GM18861 (cell line): Measurements from ENCODE around the gene CEP250.
"Not testable (repeated sequence)": the region's sequence is repeated elsewhere in the genome, so short reads cannot be mapped to it uniquely, and the experiment has no call there.

Source experiments
- ATAC-seq: cut with Tn5 transposase; IDR thresholded peaks from one replicate; pipeline ENCODE4 v1.9.1; 2021; ENCODE audit not compliant: unreplicated experiment

CEP250 gene

DNA sequence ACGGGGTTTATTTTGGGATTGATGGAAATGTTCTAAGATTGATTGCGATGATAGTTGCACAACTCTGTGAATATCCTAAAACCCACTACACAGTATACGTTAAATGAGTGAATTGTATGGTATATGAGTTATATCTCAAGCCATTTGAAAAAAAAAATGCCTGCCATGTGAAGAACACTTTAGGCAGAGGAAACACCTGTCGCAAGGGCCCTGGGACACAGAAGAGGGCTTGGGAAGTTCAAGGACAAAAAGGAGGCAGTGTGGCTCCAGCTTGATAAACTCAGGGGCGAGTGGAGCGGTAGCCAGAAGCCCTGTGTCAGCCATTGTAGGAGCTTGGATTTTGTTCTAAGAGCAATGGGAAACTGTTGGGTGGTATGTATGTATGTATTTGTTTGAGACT lies 37.0 kb downstream of the CEP250 start:
- ATAC-seq, result no peak

DNA sequence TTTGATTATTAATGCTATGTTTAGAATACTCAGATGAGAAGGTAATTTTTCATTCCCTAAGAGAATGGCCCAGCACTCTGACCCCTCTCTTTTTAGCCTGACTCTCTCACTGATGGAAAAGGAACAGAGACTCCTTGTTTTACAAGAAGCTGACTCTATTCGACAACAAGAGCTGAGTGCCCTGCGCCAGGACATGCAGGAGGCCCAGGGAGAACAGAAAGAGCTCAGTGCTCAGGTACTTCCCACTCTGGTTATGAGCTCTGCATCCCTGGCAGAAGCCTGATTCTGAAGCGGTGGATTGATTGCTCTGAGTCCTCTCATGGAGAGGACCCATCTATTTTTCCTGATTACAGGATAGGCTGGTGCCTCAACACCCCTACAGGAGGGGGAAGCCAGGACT lies 41.1 kb downstream of the CEP250 start:
- ATAC-seq, result no peak

GRCh38 chr20:35497320-35497719 lies 41.9 kb downstream of the CEP250 start:
- no peak for ATAC-seq

- ATAC-seq, result no peak
Observed at GRCh38 chr20:35497780-35498189, 42.4 kb downstream of the CEP250 start.

DNA sequence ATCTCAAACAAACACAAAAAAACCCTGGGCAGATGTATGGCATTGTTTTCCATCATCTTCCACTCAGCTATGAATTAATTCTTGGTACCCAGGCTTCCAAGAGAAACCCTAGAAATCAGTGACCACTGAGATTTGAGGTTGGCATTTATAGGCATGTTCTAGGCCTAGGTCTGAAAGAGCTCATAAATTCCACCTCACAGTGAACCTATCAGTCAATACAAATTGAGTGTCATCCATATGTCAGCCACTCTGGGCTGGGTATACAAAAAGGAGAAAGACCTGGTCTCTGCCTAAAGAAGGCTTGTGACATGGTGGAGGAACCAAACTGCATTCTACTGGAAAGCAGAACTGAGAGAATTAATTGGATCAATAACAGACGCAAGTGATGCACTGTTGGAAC lies 43.9 kb downstream of the CEP250 start:
- ATAC-seq, result no peak

- ATAC-seq, result no peak
Observed at GRCh38 chr20:35502352-35502751, 47.0 kb downstream of the CEP250 start.

DNA sequence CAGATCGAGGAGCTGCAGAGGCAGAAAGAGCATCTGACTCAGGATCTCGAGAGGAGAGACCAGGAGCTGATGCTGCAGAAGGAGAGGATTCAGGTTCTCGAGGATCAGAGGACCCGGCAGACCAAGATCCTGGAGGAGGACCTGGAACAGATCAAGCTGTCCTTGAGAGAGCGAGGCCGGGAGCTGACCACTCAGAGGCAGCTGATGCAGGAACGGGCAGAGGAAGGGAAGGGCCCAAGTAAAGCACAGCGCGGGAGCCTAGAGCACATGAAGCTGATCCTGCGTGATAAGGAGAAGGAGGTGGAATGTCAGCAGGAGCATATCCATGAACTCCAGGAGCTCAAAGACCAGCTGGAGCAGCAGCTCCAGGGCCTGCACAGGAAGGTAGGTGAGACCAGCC lies 47.9 kb downstream of the CEP250 start:
- ATAC-seq, result no peak

DNA sequence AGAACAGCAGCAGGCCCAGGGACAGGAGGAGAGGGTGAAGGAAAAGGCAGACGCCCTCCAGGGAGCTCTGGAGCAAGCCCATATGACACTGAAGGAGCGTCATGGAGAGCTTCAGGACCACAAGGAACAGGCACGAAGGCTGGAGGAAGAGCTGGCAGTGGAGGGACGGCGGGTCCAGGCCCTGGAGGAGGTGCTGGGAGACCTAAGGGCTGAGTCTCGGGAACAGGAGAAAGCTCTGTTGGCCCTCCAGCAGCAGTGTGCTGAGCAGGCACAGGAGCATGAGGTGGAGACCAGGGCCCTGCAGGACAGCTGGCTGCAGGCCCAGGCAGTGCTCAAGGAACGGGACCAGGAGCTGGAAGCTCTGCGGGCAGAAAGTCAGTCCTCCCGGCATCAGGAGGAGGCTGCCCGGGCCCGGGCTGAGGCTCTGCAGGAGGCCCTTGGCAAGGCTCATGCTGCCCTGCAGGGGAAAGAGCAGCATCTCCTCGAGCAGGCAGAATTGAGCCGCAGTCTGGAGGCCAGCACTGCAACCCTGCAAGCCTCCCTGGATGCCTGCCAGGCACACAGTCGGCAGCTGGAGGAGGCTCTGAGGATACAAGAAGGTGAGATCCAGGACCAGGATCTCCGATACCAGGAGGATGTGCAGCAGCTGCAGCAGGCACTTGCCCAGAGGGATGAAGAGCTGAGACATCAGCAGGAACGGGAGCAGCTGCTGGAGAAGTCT lies 48.6 kb downstream of the CEP250 start:
- no peak for ATAC-seq

GRCh38 chr20:35504751-35505150 lies 49.4 kb downstream of the CEP250 start:
- ATAC-seq, result no peak

- no peak for ATAC-seq
Observed at GRCh38 chr20:35506179-35506578, 50.8 kb downstream of the CEP250 start.

GRCh38 chr20:35506872-35507638 lies 51.7 kb downstream of the CEP250 start:
- ATAC-seq, result no peak

DNA sequence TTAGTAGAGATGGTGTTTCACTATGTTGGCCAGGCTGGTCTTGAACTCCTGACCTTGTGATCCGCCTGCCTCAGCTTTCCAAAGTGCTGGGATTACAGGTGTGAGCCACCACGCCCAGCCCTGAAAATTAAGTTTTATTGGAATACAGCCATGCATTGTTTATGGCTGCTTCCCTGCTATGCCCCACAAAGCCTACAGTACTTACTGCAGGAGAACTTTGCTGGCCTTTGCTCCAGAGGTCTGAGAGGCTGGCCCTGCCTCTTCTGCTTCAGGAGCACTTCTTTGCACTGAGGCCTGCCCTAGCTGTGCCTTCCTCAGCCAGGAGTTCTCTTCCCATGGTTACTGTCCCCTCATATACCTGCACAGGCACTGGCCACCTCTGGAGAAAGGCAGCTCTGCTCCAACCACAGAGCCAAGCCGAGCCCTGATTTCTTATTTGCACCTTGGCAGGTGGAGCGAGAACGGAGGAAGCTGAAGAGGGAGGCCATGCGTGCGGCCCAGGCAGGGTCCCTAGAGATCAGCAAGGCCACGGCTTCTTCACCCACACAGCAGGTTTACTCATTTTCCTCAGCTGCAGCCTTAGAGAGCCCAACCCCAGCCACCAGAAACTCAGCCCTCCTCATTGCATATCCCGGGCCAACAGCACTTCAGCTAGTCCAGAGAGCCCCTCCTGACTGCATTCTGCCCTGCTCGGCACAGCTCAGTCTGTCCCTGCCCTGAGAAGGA lies 53.3 kb downstream of the CEP250 start:
- no peak for ATAC-seq

DNA sequence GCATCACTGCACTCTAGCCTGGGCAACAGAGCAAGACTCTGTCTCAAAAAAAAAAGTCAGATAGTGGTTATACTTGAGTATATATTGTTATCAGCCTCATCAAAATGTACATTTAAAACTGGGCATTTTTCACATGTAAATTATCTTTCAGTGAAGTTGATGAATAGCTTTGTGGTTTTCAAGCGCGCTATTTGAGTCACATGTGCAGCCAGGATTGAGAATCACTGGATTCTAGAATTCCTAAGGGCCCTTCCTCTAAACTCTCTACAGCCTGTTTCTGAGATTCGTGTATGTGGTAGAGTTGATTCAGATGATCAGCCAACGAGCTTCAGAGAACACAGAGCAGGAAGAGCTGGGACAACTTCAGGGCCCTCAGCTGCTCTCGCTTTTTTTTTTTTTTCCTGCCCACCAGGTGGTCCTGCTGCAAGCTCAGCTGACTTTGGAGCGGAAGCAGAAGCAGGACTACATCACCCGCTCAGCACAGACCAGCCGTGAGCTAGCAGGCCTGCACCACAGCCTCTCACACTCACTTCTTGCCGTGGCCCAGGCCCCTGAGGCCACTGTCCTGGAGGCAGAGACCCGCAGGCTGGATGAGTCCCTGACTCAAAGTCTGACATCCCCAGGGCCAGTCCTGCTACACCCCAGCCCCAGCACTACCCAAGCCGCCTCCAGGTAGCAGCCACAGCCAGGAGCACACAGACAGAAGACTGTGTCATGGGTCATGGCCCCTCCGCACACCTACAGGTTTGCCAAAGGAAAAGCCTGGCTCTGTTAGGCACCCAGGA lies 55.7 kb downstream of the CEP250 start:
- ATAC-seq, result no peak

- no peak for ATAC-seq
Observed at GRCh38 chr20:35511814-35512420, 56.5 kb downstream of the CEP250 start.

DNA sequence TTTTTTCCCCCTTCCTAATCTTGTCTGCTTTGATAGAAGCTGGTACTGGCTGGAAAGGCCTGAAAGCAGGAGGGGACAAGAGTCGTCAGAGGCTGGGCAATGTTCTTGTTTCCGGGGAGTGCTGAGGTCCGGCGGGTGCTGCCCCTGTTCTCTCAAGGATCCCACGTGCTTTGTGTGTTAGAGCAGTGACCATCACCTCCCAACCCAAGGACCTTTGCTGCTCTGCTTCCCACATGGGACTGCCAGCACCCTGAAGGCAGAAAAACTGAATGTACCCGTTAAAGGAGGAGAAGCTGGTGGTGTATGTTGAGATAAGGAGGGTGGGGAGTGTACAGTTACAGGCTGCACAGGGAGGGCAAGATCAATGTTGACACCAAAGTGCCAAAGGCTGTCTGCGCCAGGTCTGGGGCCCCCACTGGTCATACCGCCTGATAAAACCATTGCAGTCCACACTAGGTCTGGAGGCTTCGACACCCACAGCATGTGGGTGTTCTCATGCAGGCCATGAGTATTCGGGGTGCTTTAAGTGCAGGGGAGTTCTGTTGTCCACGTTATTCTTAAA lies 59.1 kb downstream of the CEP250 start:
- no peak for ATAC-seq

GRCh38 chr20:35515341-35515740 lies 59.9 kb downstream of the CEP250 start:
- ATAC-seq, result no peak

DNA sequence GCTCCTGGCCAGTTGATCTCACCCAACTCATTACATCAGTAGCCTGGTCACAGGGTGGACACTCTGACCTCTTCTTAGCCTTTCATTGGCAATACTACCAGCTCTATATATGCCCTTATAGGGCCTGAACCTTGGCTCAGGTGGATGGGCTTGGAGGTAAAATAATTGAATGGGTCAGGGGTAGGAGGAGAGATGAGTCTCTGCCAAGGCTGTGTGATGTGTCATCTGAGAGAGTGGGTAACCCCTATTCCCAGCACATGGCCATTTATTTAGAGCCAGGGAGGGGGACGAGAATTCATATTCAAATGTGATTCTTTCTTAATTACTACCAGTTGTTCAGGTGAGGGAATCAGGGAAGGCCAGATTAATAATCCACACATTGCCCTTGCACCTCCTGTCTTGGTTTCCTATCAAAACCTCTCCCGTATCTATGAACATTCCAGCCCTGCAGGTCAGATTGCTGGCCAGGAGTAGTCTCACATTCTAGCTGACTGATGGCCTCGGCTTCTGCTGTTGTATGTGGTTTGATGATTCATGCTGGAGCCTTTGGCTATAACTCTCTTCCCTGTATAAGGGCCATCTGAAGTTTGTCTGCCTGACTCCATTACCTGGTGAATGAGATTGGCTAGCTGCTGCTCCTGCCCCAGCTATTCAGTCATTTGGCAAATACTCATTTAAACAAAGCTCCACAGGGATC lies 60.7 kb downstream of the CEP250 start:
- ATAC-seq, result no peak

DNA sequence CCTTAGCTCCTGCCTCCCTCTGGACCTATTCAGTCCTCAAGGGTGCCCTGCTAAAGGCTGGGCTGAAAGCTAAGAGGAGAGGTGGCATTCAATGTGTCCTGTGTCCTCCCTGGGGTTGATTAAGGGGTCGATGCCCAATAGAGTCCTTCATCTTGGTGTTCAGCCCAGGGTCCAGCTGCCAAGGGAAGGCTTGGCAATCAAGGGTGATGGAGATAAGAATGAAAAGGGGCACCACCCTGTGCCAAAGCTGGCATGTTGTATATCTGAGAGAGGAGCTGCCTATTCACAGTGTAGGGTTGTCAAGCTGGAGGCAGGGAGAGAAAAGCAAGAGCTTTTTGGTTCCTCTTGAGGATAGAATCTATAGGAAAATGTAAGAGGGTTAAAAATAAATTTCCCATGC lies 61.7 kb downstream of the CEP250 start:
- ATAC-seq, result no peak

DNA sequence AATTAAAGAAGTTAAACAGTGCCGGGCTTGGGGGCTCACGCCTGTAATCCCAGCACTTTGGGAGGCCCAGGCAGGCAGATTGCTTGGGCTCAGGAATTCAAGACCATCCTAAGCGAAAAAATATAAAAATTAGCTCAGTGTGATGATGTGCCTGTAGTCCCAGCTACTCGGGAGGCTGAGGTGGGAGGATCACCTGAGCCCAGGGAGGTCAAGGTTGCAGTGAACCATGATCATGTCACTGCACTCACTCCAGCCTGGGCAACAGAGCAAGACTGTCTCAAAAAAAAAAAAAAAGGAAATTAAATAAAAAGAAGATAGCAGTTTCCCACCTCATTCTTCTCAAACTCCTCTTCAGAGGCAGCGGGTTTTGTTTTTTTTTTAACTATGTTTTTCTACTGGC lies 62.4 kb downstream of the CEP250 start:
- ATAC-seq, result not testable (repeated sequence)

- ATAC-seq, result no peak
Observed at GRCh38 chr20:35518955-35519354, 63.6 kb downstream of the CEP250 start.
